ENCODE measurements around the gene ITPK1. TPM values are rescaled to one million over a fixed set of nuclear protein-coding genes. Genes with fewer than 3 reads are reported as not detected.

Gene ITPK1
- total RNA-seq, 1 experiment from 2014 or later: 25.9 TPM

- H3K9me3 ChIP-seq (ENCODE audit: control insufficient read depth, insufficient read depth, low read depth, low read length): no peaks in the 10 kb centered on the region
- intact Hi-C loops (cut with micrococcal nuclease; ENCODE audit: unreplicated experiment) (no loop called here), in situ Hi-C loops (cut with HindIII; ENCODE audit: low pct_unique_long_range_greater_than_20kb, low sequenced_read_pairs) (no loop called here)
- no peaks in the 10 kb centered on the region for H3K27me3 ChIP-seq (ENCODE audit: control insufficient read depth, insufficient read depth, low read length)
- no peak for TF ChIP-seq TCF7L2 (IDR thresholded peaks at IDR 0.05; ENCODE audit: low read depth, low read length)
- no peak for TF ChIP-seq CTCF (IDR thresholded peaks at IDR 0.05)
- no peak for TF ChIP-seq POLR2AphosphoS5 (IDR thresholded peaks at IDR 0.05; ENCODE audit: low read depth, low read length)
- TF ChIP-seq SIN3A (IDR thresholded peaks at IDR 0.05; ENCODE audit: borderline replicate concordance, insufficient read depth, low read depth, low read length): no peak
- no peak for TF ChIP-seq REST (IDR thresholded peaks at IDR 0.05; ENCODE audit: insufficient read depth in 1 of 2, low read depth in 2 of 2, low read length in 1 of 2)
- no peaks in the 10 kb centered on the region for H3K4me1 ChIP-seq (ENCODE audit: control insufficient read depth, insufficient read depth, low read length)
- H3K27ac ChIP-seq (ENCODE audit: low read length): no peak overlapping the region
- H3K36me3 ChIP-seq (ENCODE audit: control insufficient read depth, insufficient read depth, low read length): no peaks in the 10 kb centered on the region
- DNase-seq (ENCODE audit: low read depth, low spot score): no peak
- no peak overlapping the region for H3K4me3 ChIP-seq (ENCODE audit: low read depth in 2 of 2, low read length in 2 of 2)
- ChIA-PET POLR2A (no interaction called here), CTCF (no interaction called here)
- no TSS peak for BruUV-seq (replicated peaks)
- ATAC-seq: no peak
Observed at GRCh38 chr14:93128725-93129459, 13.2 kb upstream of the ITPK1 start.

- no peaks in the 10 kb centered on the region for H3K9me3 ChIP-seq (ENCODE audit: control insufficient read depth, insufficient read depth, low read depth, low read length)
- no peaks in the 10 kb centered on the region for H3K27me3 ChIP-seq (ENCODE audit: control insufficient read depth, insufficient read depth, low read length)
- intact Hi-C loops (cut with micrococcal nuclease; ENCODE audit: unreplicated experiment) (no loop called here), in situ Hi-C loops (cut with HindIII; ENCODE audit: low pct_unique_long_range_greater_than_20kb, low sequenced_read_pairs) (no loop called here)
- no TSS peak for BruUV-seq (replicated peaks)
- no peak for DNase-seq (ENCODE audit: low read depth, low spot score)
- ChIA-PET CTCF (no interaction called here), POLR2A (no interaction called here)
- H3K4me3 ChIP-seq (ENCODE audit: low read depth in 2 of 2, low read length in 2 of 2): no peak overlapping the region
- no peak for ATAC-seq
- TF ChIP-seq REST (IDR thresholded peaks at IDR 0.05; ENCODE audit: insufficient read depth in 1 of 2, low read depth in 2 of 2, low read length in 1 of 2) (no peak), TCF7L2 (IDR thresholded peaks at IDR 0.05; ENCODE audit: low read depth, low read length) (no peak), SIN3A (IDR thresholded peaks at IDR 0.05; ENCODE audit: borderline replicate concordance, insufficient read depth, low read depth, low read length) (no peak), CTCF (IDR thresholded peaks at IDR 0.05) (no peak), POLR2AphosphoS5 (IDR thresholded peaks at IDR 0.05; ENCODE audit: low read depth, low read length) (no peak)
- no peak overlapping the region for H3K27ac ChIP-seq (ENCODE audit: low read length)
- no peaks in the 10 kb centered on the region for H3K36me3 ChIP-seq (ENCODE audit: control insufficient read depth, insufficient read depth, low read length)
- H3K4me1 ChIP-seq (ENCODE audit: control insufficient read depth, insufficient read depth, low read length): no peaks in the 10 kb centered on the region
Observed at GRCh38 chr14:93126111-93126510, 10.4 kb upstream of the ITPK1 start.

Measured in Panc1 (cell line).